Gastroesophageal sphincter (tissue), 3 donors: ENCODE data around the gene SPAG17.

Experiments
- CTCF ChIP-seq, 4 experiments: fragments of 200-600 bp in 2 of 4; fragments of 450-650 bp in 2 of 4; sonication (generic) in 1 of 4; IDR thresholded peaks; one replicate each; pipeline ENCODE4 v1.5.1; 2017 to 2019; ENCODE audit warnings: antibody characterized with exemption in 4 of 4, mild to moderate bottlenecking in 2 of 4, moderate library complexity in 2 of 4
- EP300 ChIP-seq: sonication (generic); formaldehyde crosslinking; IDR thresholded peaks from one replicate; pipeline ENCODE4 v1.6.1; 2017; ENCODE audit warnings: antibody characterized with exemption, mild to moderate bottlenecking
- POLR2A ChIP-seq, 2 donors: fragments of 450-650 bp; IDR thresholded peaks; one replicate each; pipeline ENCODE4 v1.6.1; 2017; ENCODE audit warnings: antibody characterized with exemption in 2 of 2, mild to moderate bottlenecking in 2 of 2, moderate library complexity in 1 of 2
- POLR2AphosphoS5 ChIP-seq: sonication (generic); formaldehyde crosslinking; IDR thresholded peaks from one replicate; pipeline ENCODE4 v1.6.1; 2017; ENCODE audit warnings: antibody characterized with exemption

- TF ChIP-seq CTCF (IDR thresholded peaks at IDR 0.05) (no peak), EP300 (no peak), POLR2AphosphoS5 (no peak), POLR2A (IDR thresholded peaks at IDR 0.05) (no peak)
These were observed 251.3 kb downstream of the SPAG17 start for GRCh38 chr1:117933769-117934168.
